ENCODE measurements around the gene SKI.

GRCh38 chr1:2237773-2238172, 9.7 kb downstream of the SKI start:
- TF ChIP-seq CTCF (IDR thresholded peaks at IDR 0.05) = peak in 3 of 6 experiments; percentile 9 to 22 (median 16)
- TF ChIP-seq POLR2A (IDR thresholded peaks at IDR 0.05) = no peak

Measured in upper lobe of left lung (tissue), 4 donors.